GM23338 (cell line): ENCODE results near the gene RIMS1. TPM values are rescaled to one million over a fixed set of nuclear protein-coding genes. Genes with fewer than 3 reads are reported as not detected.

Source experiments
- ATAC-seq: fragments of 200-7000 bp; cut with Tn5 transposase; 3 replicates; pipeline ENCODE4 v1.9.1; 2020
- DNase-seq: peaks from one replicate; pipeline ENCODE4 v3.0.0-alpha.2; 2015; ENCODE audit warnings: low spot score
- H2AFZ ChIP-seq: fragments of 200-600 bp; sonication (generic); 2 replicates; pipeline ENCODE4 v1.8.0; 2016; ENCODE audit warnings: antibody characterized with exemption, mild to moderate bottlenecking, moderate library complexity
- H3F3A ChIP-seq: fragments of 200-600 bp; sonication (generic); replicated peaks from 2 replicates; pipeline ENCODE4 v1.8.0; 2017; ENCODE audit warnings: antibody characterized with exemption, mixed run types, low read depth
- H3K27ac ChIP-seq: fragments of 200-600 bp; sonication (generic); 2 replicates; pipeline ENCODE4 v1.6.1; 2016; ENCODE audit warnings: low read depth
- H3K27me3 ChIP-seq: fragments of 200-600 bp; sonication (generic); 2 replicates; pipeline ENCODE4 v1.8.0; 2016; ENCODE audit warnings: mild to moderate bottlenecking, mixed run types, moderate library complexity; ENCODE audit not compliant: insufficient read depth
- H3K36me3 ChIP-seq: fragments of 200-600 bp; sonication (generic); 2 replicates; pipeline ENCODE4 v1.8.0; 2016; ENCODE audit warnings: mild to moderate bottlenecking; ENCODE audit not compliant: insufficient read depth
- H3K4me1 ChIP-seq: fragments of 200-600 bp; sonication (generic); 2 replicates; pipeline ENCODE4 v1.8.0; 2016; ENCODE audit warnings: mild to moderate bottlenecking, moderate library complexity; ENCODE audit not compliant: insufficient read depth
- H3K4me2 ChIP-seq: fragments of 200-600 bp; sonication (generic); 2 replicates; pipeline ENCODE4 v1.7.1; 2017; ENCODE audit warnings: mixed run types
- H3K4me3 ChIP-seq: fragments of 200-600 bp; sonication (generic); 2 replicates; pipeline ENCODE4 v1.6.1; 2016; ENCODE audit warnings: mixed run types
- H3K79me2 ChIP-seq: fragments of 200-600 bp; sonication (generic); replicated peaks from 2 replicates; pipeline ENCODE4 v1.8.0; 2017; ENCODE audit warnings: mild to moderate bottlenecking; ENCODE audit not compliant: insufficient read depth
- H3K9me2 ChIP-seq: fragments of 200-600 bp; sonication (generic); 2 replicates; pipeline ENCODE4 v1.8.0; 2017; ENCODE audit not compliant: insufficient read depth
- H4K20me1 ChIP-seq: fragments of 200-600 bp; sonication (generic); replicated peaks from 2 replicates; pipeline ENCODE4 v1.8.0; 2017; ENCODE audit warnings: mild to moderate bottlenecking; ENCODE audit not compliant: insufficient read depth
- H3K27ac Mint-ChIP-seq: 2 replicates; pipeline ENCODE4 v1.8.0; 2020; ENCODE audit warnings: inconsistent platforms, mild to moderate bottlenecking, moderate library complexity, mixed read lengths
- H3K27me3 Mint-ChIP-seq: 3 replicates; pipeline ENCODE4 v1.8.0; 2022; ENCODE audit warnings: low read depth, mild to moderate bottlenecking, moderate library complexity, mixed read lengths, inconsistent platforms; ENCODE audit not compliant: insufficient read depth, poor library complexity
- H3K36me3 Mint-ChIP-seq: 3 replicates; pipeline ENCODE4 v1.8.0; 2021; ENCODE audit warnings: low read depth, mild to moderate bottlenecking, inconsistent platforms, moderate library complexity, mixed read lengths
- H3K4me1 Mint-ChIP-seq: 3 replicates; pipeline ENCODE4 v1.8.0; 2020; ENCODE audit warnings: mild to moderate bottlenecking, inconsistent platforms, mixed read lengths
- H3K4me3 Mint-ChIP-seq: 3 replicates; pipeline ENCODE4 v1.8.0; 2021; ENCODE audit warnings: moderate library complexity, mild to moderate bottlenecking, inconsistent platforms, mixed read lengths
- H3K9me3 Mint-ChIP-seq: 3 replicates; pipeline ENCODE4 v1.8.0; 2020; ENCODE audit warnings: moderate library complexity, mild to moderate bottlenecking, inconsistent platforms, mixed read lengths
- CREB1 ChIP-seq: fragments of 250-450 bp; sonication (Bioruptor Pico); IDR thresholded peaks from 2 replicates; pipeline ENCODE4 v1.5.0; 2020; ENCODE audit warnings: low read depth, mild to moderate bottlenecking, moderate library complexity
- EZH2 ChIP-seq: fragments of 200-600 bp; sonication (generic); IDR thresholded peaks from one replicate; pipeline ENCODE4 v1.8.0; 2017; ENCODE audit warnings: antibody characterized with exemption, mild to moderate bottlenecking, low read depth; ENCODE audit not compliant: unreplicated experiment
- EZH2phosphoT487 ChIP-seq: fragments of 200-600 bp; sonication (generic); IDR thresholded peaks from one replicate; pipeline ENCODE4 v1.8.1; 2018; ENCODE audit warnings: antibody characterized with exemption; ENCODE audit not compliant: unreplicated experiment
- NANOG ChIP-seq: IDR thresholded peaks from 2 replicates; pipeline ENCODE4 v1.6.1; 2016; ENCODE audit warnings: antibody characterized with exemption, borderline replicate concordance
- POLR2AphosphoS5 ChIP-seq: IDR thresholded peaks from 2 replicates; pipeline ENCODE4 v1.6.1; 2016; ENCODE audit warnings: antibody characterized with exemption, low read depth
- STAT1 ChIP-seq: IDR thresholded peaks from one replicate; pipeline ENCODE4 v1.6.1; 2016; ENCODE audit warnings: antibody characterized with exemption; ENCODE audit not compliant: unreplicated experiment
- ZNF114 ChIP-seq: fragments of 250-450 bp; sonication (Bioruptor Pico); IDR thresholded peaks from 2 replicates; pipeline ENCODE4 v1.5.0; 2020; ENCODE audit warnings: mild to moderate bottlenecking, moderate library complexity
- ZNF331 ChIP-seq: fragments of 250-450 bp; sonication (Bioruptor Pico); IDR thresholded peaks from 2 replicates; pipeline ENCODE4 v1.5.0; 2020; ENCODE audit warnings: low read depth, mild to moderate bottlenecking, moderate library complexity
- polyA plus RNA-seq: library from polyadenylated mRNA; unstranded; fragments of >200 nt; fragmentation: Nextera tagmentation; extraction: Ambion mirVana; gene quantifications from 2 replicates; pipeline ENCODE4 v1.2.1, GENCODE V29; 2016
- total RNA-seq: library from RNA; depleted of rRNA; stranded (reverse); fragments of >200 nt; shearing (Covaris generic); gene quantifications from 2 replicates; pipeline ENCODE4 v1.2.3, GENCODE V29; 2014
- TF ChIP-seq, protein P1 (sequence below), 2 experiments: fragments of 200-600 bp in 1 of 2; sonication (generic) in 1 of 2; conservative IDR thresholded peaks; 2 replicates each; pipeline versions ENCODE4 v1.5.1 to v1.6.1; 2016 to 2017; ENCODE audit warnings: antibody characterized with exemption in 2 of 2, low read depth in 2 of 2, mild to moderate bottlenecking in 2 of 2, moderate library complexity in 1 of 2

The RIMS1 gene
- total and polyA plus RNA-seq, 2 experiments from 2014 or later = 0.89 to 4.0 TPM

DNA sequence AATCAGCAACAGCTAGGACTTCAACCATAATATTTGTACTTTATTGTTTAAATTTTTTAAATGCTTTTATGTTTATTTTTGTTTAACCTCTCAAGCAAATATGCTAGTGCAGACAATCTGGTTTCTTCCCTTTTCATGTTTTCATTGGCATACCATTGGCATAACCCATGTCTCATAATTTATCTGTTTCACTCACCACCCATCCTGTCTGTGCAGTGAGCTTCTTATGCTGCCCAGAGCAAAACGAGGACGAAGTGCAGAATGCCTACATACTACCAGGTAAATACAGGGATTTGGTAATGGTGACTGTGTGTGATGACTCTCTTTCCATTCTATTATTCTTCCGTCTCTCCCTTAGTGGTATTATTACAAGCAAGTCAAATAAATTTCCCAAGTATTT lies 374.1 kb downstream of the RIMS1 start:
- H3K4me3 Mint-ChIP-seq = no peak overlapping the region
- Histone ChIP-seq H3K36me3 (no peaks in the 10 kb centered on the region), H2AFZ (no peak overlapping the region), H3K4me1 (peaks cover 20% of the 10 kb centered on the region), H3K4me3 (no peak overlapping the region), H3F3A (no peaks in the 10 kb centered on the region), H3K79me2 (no peaks in the 10 kb centered on the region), H4K20me1 (no peaks in the 10 kb centered on the region), H3K27me3 (no peaks in the 10 kb centered on the region), H3K4me2 (no peak overlapping the region), H3K27ac (no peak overlapping the region), H3K9me2 (no peaks in the 10 kb centered on the region)
- no peaks in the 10 kb centered on the region for H3K9me3 Mint-ChIP-seq
- DNase-seq (no peak), ATAC-seq (no peak)
- peaks cover 14% of the 10 kb centered on the region; the same call in 2 of the 3 replicates for H3K4me1 Mint-ChIP-seq
- H3K27ac Mint-ChIP-seq = no peak overlapping the region
- TF ChIP-seq POLR2AphosphoS5 (no peak), EZH2 (no peak), NANOG (no peak), ZNF331 (CRISPR knock-in tag) (no peak), EZH2phosphoT487 (no peak), STAT1 (no peak), ZNF114 (CRISPR knock-in tag) (no peak)
- TF ChIP-seq, protein P1, sequence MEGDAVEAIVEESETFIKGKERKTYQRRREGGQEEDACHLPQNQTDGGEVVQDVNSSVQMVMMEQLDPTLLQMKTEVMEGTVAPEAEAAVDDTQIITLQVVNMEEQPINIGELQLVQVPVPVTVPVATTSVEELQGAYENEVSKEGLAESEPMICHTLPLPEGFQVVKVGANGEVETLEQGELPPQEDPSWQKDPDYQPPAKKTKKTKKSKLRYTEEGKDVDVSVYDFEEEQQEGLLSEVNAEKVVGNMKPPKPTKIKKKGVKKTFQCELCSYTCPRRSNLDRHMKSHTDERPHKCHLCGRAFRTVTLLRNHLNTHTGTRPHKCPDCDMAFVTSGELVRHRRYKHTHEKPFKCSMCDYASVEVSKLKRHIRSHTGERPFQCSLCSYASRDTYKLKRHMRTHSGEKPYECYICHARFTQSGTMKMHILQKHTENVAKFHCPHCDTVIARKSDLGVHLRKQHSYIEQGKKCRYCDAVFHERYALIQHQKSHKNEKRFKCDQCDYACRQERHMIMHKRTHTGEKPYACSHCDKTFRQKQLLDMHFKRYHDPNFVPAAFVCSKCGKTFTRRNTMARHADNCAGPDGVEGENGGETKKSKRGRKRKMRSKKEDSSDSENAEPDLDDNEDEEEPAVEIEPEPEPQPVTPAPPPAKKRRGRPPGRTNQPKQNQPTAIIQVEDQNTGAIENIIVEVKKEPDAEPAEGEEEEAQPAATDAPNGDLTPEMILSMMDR (conservative IDR thresholded peaks at IDR 0.05; ENCODE audit: low read depth in 2 of 2) = no peak
- no peaks in the 10 kb centered on the region for H3K27me3 Mint-ChIP-seq
- H3K36me3 Mint-ChIP-seq = no peaks in the 10 kb centered on the region

- no peak overlapping the region for H2AFZ ChIP-seq
These were observed 375.2 kb downstream of the RIMS1 start for GRCh38 chr6:72261554-72261953.

More at GRCh38 chr6:72261554-72261953, 375.2 kb downstream of the RIMS1 start:
- H3K27me3 ChIP-seq = no peaks in the 10 kb centered on the region
- peaks cover 14% of the 10 kb centered on the region; the same call in 2 of the 3 replicates for H3K4me1 Mint-ChIP-seq
- no peak overlapping the region for H3K27ac ChIP-seq
- no peaks in the 10 kb centered on the region for H3K36me3 ChIP-seq
- H3K79me2 ChIP-seq = no peaks in the 10 kb centered on the region
- DNase-seq (no peak), ATAC-seq (no peak)
- TF ChIP-seq ZNF331 (CRISPR knock-in tag) (no peak), POLR2AphosphoS5 (no peak), CREB1 (CRISPR knock-in tag) (no peak), EZH2 (no peak)
- TF ChIP-seq, protein P1 (conservative IDR thresholded peaks at IDR 0.05; ENCODE audit: low read depth in 2 of 2) = no peak
- no peak overlapping the region for H3K4me3 Mint-ChIP-seq
- no peaks in the 10 kb centered on the region for H3K9me2 ChIP-seq
- no peaks in the 10 kb centered on the region for H3K9me3 Mint-ChIP-seq
- no peaks in the 10 kb centered on the region for H4K20me1 ChIP-seq
- no peaks in the 10 kb centered on the region for H3F3A ChIP-seq
- H3K27me3 Mint-ChIP-seq = no peaks in the 10 kb centered on the region
- no peak overlapping the region for H3K27ac Mint-ChIP-seq
- H3K36me3 Mint-ChIP-seq = no peaks in the 10 kb centered on the region
- no peak overlapping the region for H3K4me3 ChIP-seq
- no peak overlapping the region for H3K4me2 ChIP-seq
- H3K4me1 ChIP-seq = peaks cover 20% of the 10 kb centered on the region
